Mesendoderm (in vitro differentiated cells): ENCODE data around the gene MAVS.

Source experiments
- small RNA-seq: library from polyadenylated mRNA; stranded (forward); fragments of <200 nt; extraction: miRNeasy Mini kit (QIAGEN cat#:217004); gene quantifications from one replicate; pipeline ENCODE3, GENCODE V24; 2013; ENCODE audit not compliant: insufficient read depth

Gene MAVS

Small RNAs within 50 kb of the gene (small RNA-seq; reads per million reads assigned to genes)
- gene MIR103A2 = 326 reads per million, percentile 98 among the genes with 10 or more reads in this experiment
